Transverse colon (tissue), 3 donors: Measurements from ENCODE around the gene CENPE.
"Not testable (repeated sequence)": the region's sequence is repeated elsewhere in the genome, so short reads cannot be mapped to it uniquely, and the experiment has no call there.

Experiments used
- EP300 ChIP-seq: sonication (generic); formaldehyde crosslinking; IDR thresholded peaks from one replicate; pipeline ENCODE4 v1.6.1; 2017; ENCODE audit warnings: antibody characterized with exemption, low read depth
- POLR2A ChIP-seq: fragments of 450-650 bp; IDR thresholded peaks from one replicate; pipeline ENCODE4 v1.6.1; 2016; ENCODE audit warnings: antibody characterized with exemption, mild to moderate bottlenecking, moderate library complexity
- POLR2AphosphoS5 ChIP-seq, 3 donors: sonication (generic); formaldehyde crosslinking; IDR thresholded peaks; one replicate each; pipeline ENCODE4 v1.6.1; 2016; ENCODE audit warnings: antibody characterized with exemption in 3 of 3

DNA sequence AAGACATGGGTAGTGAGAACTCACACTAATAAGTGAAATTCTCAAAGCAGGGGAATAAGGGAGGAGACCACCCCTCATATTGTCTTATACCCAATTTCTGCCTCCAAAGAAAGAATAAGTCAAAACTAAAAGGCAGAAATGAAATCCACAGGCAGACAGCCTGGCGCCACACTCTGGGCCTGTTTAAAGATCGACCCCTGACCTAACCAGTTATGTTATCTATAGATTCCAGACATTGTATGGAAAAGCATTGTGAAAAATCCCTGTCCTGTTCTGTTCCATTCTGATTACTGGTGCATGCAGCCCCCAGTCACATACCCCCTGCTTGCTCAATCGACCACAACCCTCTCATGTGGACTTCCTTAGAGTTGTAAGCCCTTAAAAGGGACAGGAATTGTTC lies 32.8 kb upstream of the CENPE start:
- not testable (repeated sequence) for TF ChIP-seq POLR2AphosphoS5 (IDR thresholded peaks at IDR 0.05); EP300; POLR2A
